GM18861 (cell line): Measurements from ENCODE around the gene PPA2.

ENCODE experiments used
- ATAC-seq: cut with Tn5 transposase; IDR thresholded peaks from one replicate; pipeline ENCODE4 v1.9.1; 2021; ENCODE audit not compliant: unreplicated experiment

PPA2 gene

GRCh38 chr4:105400901-105401677 is 72.8 kb downstream of the PPA2 start:
- no peak for ATAC-seq

- ATAC-seq: no peak
These were observed 74.2 kb downstream of the PPA2 start for GRCh38 chr4:105399532-105400161.

- no peak for ATAC-seq
These were observed 81.0 kb downstream of the PPA2 start for GRCh38 chr4:105392858-105393257.

- no peak for ATAC-seq
These were observed 84.7 kb downstream of the PPA2 start for GRCh38 chr4:105389167-105389566.

- ATAC-seq: no peak
These were observed 86.4 kb downstream of the PPA2 start for GRCh38 chr4:105387466-105387865.

GRCh38 chr4:105386012-105386411 is 87.8 kb downstream of the PPA2 start:
- ATAC-seq: no peak

GRCh38 chr4:105374071-105374470 is 99.8 kb downstream of the PPA2 start:
- ATAC-seq: no peak

- ATAC-seq: no peak
These were observed 100.5 kb downstream of the PPA2 start for GRCh38 chr4:105373324-105373723.

- ATAC-seq: no peak
These were observed 103.9 kb downstream of the PPA2 start for GRCh38 chr4:105369988-105370387.

- ATAC-seq: no peak
These were observed 112.8 kb downstream of the PPA2 start for GRCh38 chr4:105361053-105361452.

GRCh38 chr4:105357258-105357980 is 116.4 kb downstream of the PPA2 start:
- no peak for ATAC-seq

GRCh38 chr4:105356194-105356593 is 117.7 kb downstream of the PPA2 start:
- no peak for ATAC-seq

- ATAC-seq: peak; percentile 76
These were observed 121.0 kb downstream of the PPA2 start for GRCh38 chr4:105352826-105353225.

GRCh38 chr4:105351861-105352260 is 122.0 kb downstream of the PPA2 start:
- ATAC-seq: no peak

- no peak for ATAC-seq
These were observed 122.9 kb downstream of the PPA2 start for GRCh38 chr4:105350859-105351490.

GRCh38 chr4:105348719-105349118 is 125.1 kb downstream of the PPA2 start:
- ATAC-seq: no peak

GRCh38 chr4:105346869-105347268 is 127.0 kb downstream of the PPA2 start:
- ATAC-seq: no peak

- ATAC-seq: no peak
These were observed 128.0 kb downstream of the PPA2 start for GRCh38 chr4:105345838-105346237.

- ATAC-seq: no peak
These were observed 128.5 kb downstream of the PPA2 start for GRCh38 chr4:105345358-105345757.

- ATAC-seq: no peak
These were observed 129.7 kb downstream of the PPA2 start for GRCh38 chr4:105344141-105344540.

GRCh38 chr4:105343146-105343931 is 130.5 kb downstream of the PPA2 start:
- no peak for ATAC-seq
